ENCODE data around the gene CPN2. TPM values are rescaled to one million over a fixed set of nuclear protein-coding genes. Genes with fewer than 3 reads are reported as not detected.
A peak's percentile ranks its signal among the peaks of the same experiment; 100 is the strongest.

CPN2 gene
- total and polyA plus RNA-seq, 2 of the 13 experiments (the other 11 are each of a cell fraction or from before 2014, with no cell fraction given), result 26.7 to 27.7 TPM

- TF ChIP-seq ZFP41 (CRISPR knock-in tag; IDR thresholded peaks at IDR 0.05; ENCODE audit: borderline replicate concordance), result no peak
- TF ChIP-seq ATF5 (CRISPR knock-in tag; IDR thresholded peaks at IDR 0.05; ENCODE audit: low read depth), result no peak
- no peak for TF ChIP-seq ZMYM2 (CRISPR knock-in tag; IDR thresholded peaks at IDR 0.05)
- no peak for TF ChIP-seq ZBTB1 (CRISPR knock-in tag; IDR thresholded peaks at IDR 0.05; ENCODE audit: borderline replicate concordance)
- no peak for TF ChIP-seq MEIS2 (CRISPR knock-in tag; IDR thresholded peaks at IDR 0.05)
- TF ChIP-seq ZBTB8A (CRISPR knock-in tag; IDR thresholded peaks at IDR 0.05; ENCODE audit: borderline replicate concordance, low read depth), result no peak
- no peak for TF ChIP-seq ZNF121 (CRISPR knock-in tag; IDR thresholded peaks at IDR 0.05)
- no peak for TF ChIP-seq SP140L (CRISPR knock-in tag; IDR thresholded peaks at IDR 0.05; ENCODE audit: borderline replicate concordance)
- TF ChIP-seq HIC2 (CRISPR knock-in tag; IDR thresholded peaks at IDR 0.05; ENCODE audit: low read depth), result 0 out of 2 replicates have a peak, but pooled peaks have one; percentile 25
- TF ChIP-seq KLF6 (CRISPR knock-in tag; IDR thresholded peaks at IDR 0.05), result no peak
- no peak for TF ChIP-seq REPIN1 (CRISPR knock-in tag; IDR thresholded peaks at IDR 0.05; ENCODE audit: borderline replicate concordance, low read depth)
- no peak for TF ChIP-seq ZBTB25 (CRISPR knock-in tag; IDR thresholded peaks at IDR 0.05)
- peak; percentile 48; the same call in 1 of the 2 replicates for TF ChIP-seq YEATS4 (CRISPR knock-in tag; IDR thresholded peaks at IDR 0.05; ENCODE audit: borderline replicate concordance)
- no peak for TF ChIP-seq BHLHE40 (IDR thresholded peaks at IDR 0.05; ENCODE audit: low read length)
- TF ChIP-seq HNRNPL (IDR thresholded peaks at IDR 0.05; ENCODE audit: low read depth, low read length), result peak; percentile 63; the same call in 1 of the 2 replicates
- 0 out of 2 replicates have a peak, but pooled peaks have one; percentile 50 for TF ChIP-seq ZBTB44 (CRISPR knock-in tag; IDR thresholded peaks at IDR 0.05)
- TF ChIP-seq ZMAT5 (CRISPR knock-in tag; IDR thresholded peaks at IDR 0.05; ENCODE audit: borderline replicate concordance, low read depth), result no peak
- no peak for TF ChIP-seq FLYWCH1 (CRISPR knock-in tag; IDR thresholded peaks at IDR 0.05)
- no peak for TF ChIP-seq PRDM10 (CRISPR knock-in tag; IDR thresholded peaks at IDR 0.05; ENCODE audit: low read depth)
Measured at GRCh38 chr3:194296454-194297263, 54.5 kb downstream of the CPN2 start (continued).
